ENCODE data around the gene WAC. TPM values are rescaled to one million over a fixed set of nuclear protein-coding genes. Genes with fewer than 3 reads are reported as not detected.
A peak's percentile ranks its signal among the peaks of the same experiment; 100 is the strongest.

The WAC gene
- polyA plus RNA-seq, 4 donors = 33.5 to 102 (median 36.7) TPM

DNA sequence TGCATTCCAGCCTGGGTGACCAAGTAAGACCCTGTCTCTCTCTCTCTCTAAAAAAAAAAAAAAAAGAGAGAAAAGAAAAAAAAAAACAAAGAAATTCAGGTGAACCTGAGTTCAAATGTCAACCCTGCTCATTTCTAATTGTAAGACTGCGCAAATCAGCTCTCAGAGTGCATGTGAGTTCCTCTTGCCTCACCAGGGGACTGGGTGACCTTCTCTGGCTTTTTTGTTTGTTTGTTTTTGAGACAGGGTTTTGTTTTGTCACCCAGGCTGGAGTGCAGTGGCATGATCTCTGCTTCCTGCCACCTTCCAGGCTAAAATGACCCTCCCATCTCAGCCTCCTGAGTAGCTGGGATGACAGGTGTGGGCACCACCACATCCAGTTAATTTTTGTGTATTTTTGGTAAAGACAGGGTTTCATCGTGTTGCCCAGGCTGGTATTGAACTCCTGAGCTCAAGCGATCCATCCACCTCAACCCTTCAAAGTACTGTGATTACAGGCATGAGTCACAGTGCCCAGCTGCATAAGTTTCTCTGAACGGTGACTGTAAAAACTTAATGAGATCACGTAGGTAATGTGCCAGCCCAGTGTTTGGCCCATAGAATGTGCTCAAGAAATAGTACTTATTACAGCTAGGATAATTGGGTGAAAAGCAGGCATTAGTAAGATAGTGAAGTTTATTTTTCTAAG is 99.1 kb downstream of the WAC start:
- Histone ChIP-seq H3K27ac (ENCODE audit: low read depth in 1 of 3, low read length in 2 of 3) (no peak overlapping the region), H3K9me3 (ENCODE audit: control insufficient read depth in 2 of 2, insufficient read depth in 1 of 2, low read depth in 1 of 2, low read length in 1 of 2) (no peaks in the 10 kb centered on the region), H3K36me3 (ENCODE audit: control insufficient read depth in 3 of 3, insufficient read depth in 2 of 3, low read depth in 1 of 3, low read length in 3 of 3) (no peaks in the 10 kb centered on the region), H3K4me1 (ENCODE audit: control insufficient read depth in 3 of 3, insufficient read depth in 2 of 3, low read depth in 1 of 3, low read length in 2 of 3) (no peaks in the 10 kb centered on the region), H3K4me3 (ENCODE audit: low read depth in 1 of 3, low read length in 3 of 3) (no peak overlapping the region), H3K27me3 (ENCODE audit: control insufficient read depth in 3 of 3, insufficient read depth in 3 of 3, low read length in 3 of 3) (peaks cover 0 to 2% (median 0%) of the 10 kb centered on the region in 3 donors)
- WGBS, 3 donors = 29 to 71% (median 47%) methylated on average over 5 of the region's 5 CpGs
- no peak for DNase-seq
- no peak for FAIRE-seq

GRCh38 chr10:28632584-28632945 is 99.6 kb downstream of the WAC start:
- Histone ChIP-seq H3K36me3 (ENCODE audit: control insufficient read depth in 3 of 3, insufficient read depth in 2 of 3, low read depth in 1 of 3, low read length in 3 of 3) (no peaks in the 10 kb centered on the region), H3K4me1 (ENCODE audit: control insufficient read depth in 3 of 3, insufficient read depth in 2 of 3, low read depth in 1 of 3, low read length in 2 of 3) (no peaks in the 10 kb centered on the region), H3K4me3 (ENCODE audit: low read depth in 1 of 3, low read length in 3 of 3) (no peak overlapping the region), H3K9me3 (ENCODE audit: control insufficient read depth in 2 of 2, insufficient read depth in 1 of 2, low read depth in 1 of 2, low read length in 1 of 2) (no peaks in the 10 kb centered on the region), H3K27me3 (ENCODE audit: control insufficient read depth in 3 of 3, insufficient read depth in 3 of 3, low read length in 3 of 3) (no peaks in the 10 kb centered on the region), H3K27ac (ENCODE audit: low read depth in 1 of 3, low read length in 2 of 3) (no peak overlapping the region)
- WGBS, 3 donors = 52 to 77% (median 53%) methylated on average over 1 of the region's 1 CpG
- FAIRE-seq (no peak), DNase-seq (no peak)

DNA sequence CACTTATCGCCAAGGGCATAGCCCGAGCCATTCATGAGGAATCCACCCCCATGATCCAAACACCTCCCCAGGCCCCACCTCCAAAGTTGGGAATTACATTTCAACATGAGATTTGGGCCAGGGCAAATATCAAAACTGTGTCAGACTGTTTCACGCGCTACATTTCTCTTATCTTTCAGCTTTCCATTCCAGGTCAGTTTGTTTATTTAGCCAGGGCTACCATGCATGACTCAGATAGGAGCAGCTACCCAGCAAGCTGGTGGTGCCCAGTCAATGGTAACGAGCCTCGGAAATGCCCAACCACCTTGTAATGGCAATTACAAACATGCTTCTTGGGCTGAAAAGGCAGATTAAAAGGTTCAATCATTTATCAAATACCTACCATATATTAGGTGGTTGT is 100.8 kb downstream of the WAC start:
- no peak for DNase-seq
- Histone ChIP-seq H3K4me3 (ENCODE audit: low read depth in 1 of 3, low read length in 3 of 3) (no peak overlapping the region), H3K36me3 (ENCODE audit: control insufficient read depth in 3 of 3, insufficient read depth in 2 of 3, low read depth in 1 of 3, low read length in 3 of 3) (no peaks in the 10 kb centered on the region), H3K9me3 (ENCODE audit: control insufficient read depth in 2 of 2, insufficient read depth in 1 of 2, low read depth in 1 of 2, low read length in 1 of 2) (no peaks in the 10 kb centered on the region), H3K27me3 (ENCODE audit: control insufficient read depth in 3 of 3, insufficient read depth in 3 of 3, low read length in 3 of 3) (no peaks in the 10 kb centered on the region), H3K27ac (ENCODE audit: low read depth in 1 of 3, low read length in 2 of 3) (no peak overlapping the region), H3K4me1 (ENCODE audit: control insufficient read depth in 3 of 3, insufficient read depth in 2 of 3, low read depth in 1 of 3, low read length in 2 of 3) (no peaks in the 10 kb centered on the region)
- WGBS, 3 donors = 76 to 89% (median 80%) methylated on average over 6 of the region's 6 CpGs
- FAIRE-seq = no peak

DNA sequence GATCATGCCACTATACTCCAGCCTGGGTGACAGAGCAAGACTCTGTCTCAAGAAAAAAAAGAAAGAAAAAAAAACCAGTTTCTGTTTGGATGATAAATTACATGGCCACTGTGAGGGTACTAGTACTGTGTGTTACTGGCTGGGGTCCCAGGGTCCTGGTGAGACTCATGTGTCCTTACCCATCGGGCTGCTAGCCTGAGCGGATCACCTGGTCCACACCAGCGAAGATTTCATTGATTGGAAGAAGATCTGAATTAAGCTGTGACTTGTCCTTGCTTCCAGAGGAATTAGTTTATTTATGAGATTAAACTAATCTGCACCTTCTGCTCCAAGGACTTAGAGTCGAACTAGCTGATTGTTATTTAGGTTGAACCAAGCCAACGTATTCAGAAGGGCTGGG is 104.4 kb downstream of the WAC start:
- Histone ChIP-seq H3K36me3 (ENCODE audit: control insufficient read depth in 3 of 3, insufficient read depth in 2 of 3, low read depth in 1 of 3, low read length in 3 of 3) (no peaks in the 10 kb centered on the region), H3K9me3 (ENCODE audit: control insufficient read depth in 2 of 2, insufficient read depth in 1 of 2, low read depth in 1 of 2, low read length in 1 of 2) (no peaks in the 10 kb centered on the region), H3K4me3 (ENCODE audit: low read depth in 1 of 3, low read length in 3 of 3) (no peak overlapping the region), H3K27me3 (ENCODE audit: control insufficient read depth in 3 of 3, insufficient read depth in 3 of 3, low read length in 3 of 3) (no peaks in the 10 kb centered on the region), H3K27ac (ENCODE audit: low read depth in 1 of 3, low read length in 2 of 3) (no peak overlapping the region), H3K4me1 (ENCODE audit: control insufficient read depth in 3 of 3, insufficient read depth in 2 of 3, low read depth in 1 of 3, low read length in 2 of 3) (no peaks in the 10 kb centered on the region)
- WGBS, 3 donors = 68 to 74% (median 70%) methylated on average over 5 of the region's 5 CpGs
- FAIRE-seq = no peak
- DNase-seq = no peak

DNA sequence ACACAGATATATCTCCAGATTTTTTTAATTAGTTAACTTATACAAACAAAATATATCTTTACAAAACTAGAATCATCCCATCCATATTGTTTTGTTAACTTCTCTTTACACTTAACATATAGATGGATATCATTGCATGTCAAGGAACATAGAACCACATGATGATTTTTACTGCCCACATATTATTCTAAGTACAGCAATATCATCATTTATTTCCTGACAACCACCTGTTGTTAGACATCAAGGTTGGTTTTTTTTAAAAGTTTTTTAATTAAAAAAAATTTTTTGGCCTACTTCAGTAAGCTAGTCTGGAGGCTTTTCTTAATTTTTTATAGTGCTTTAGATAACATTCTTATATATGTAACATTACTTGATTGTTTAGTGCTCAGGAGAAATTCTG is 105.5 kb downstream of the WAC start:
- Histone ChIP-seq H3K36me3 (ENCODE audit: control insufficient read depth in 3 of 3, insufficient read depth in 2 of 3, low read depth in 1 of 3, low read length in 3 of 3) (no peaks in the 10 kb centered on the region), H3K4me1 (ENCODE audit: control insufficient read depth in 3 of 3, insufficient read depth in 2 of 3, low read depth in 1 of 3, low read length in 2 of 3) (no peaks in the 10 kb centered on the region), H3K27me3 (ENCODE audit: control insufficient read depth in 3 of 3, insufficient read depth in 3 of 3, low read length in 3 of 3) (no peaks in the 10 kb centered on the region), H3K9me3 (ENCODE audit: control insufficient read depth in 2 of 2, insufficient read depth in 1 of 2, low read depth in 1 of 2, low read length in 1 of 2) (no peaks in the 10 kb centered on the region), H3K27ac (ENCODE audit: low read depth in 1 of 3, low read length in 2 of 3) (no peak overlapping the region), H3K4me3 (ENCODE audit: low read depth in 1 of 3, low read length in 3 of 3) (no peak overlapping the region)
- FAIRE-seq (no peak), DNase-seq (no peak)

- H3K9me3 ChIP-seq (ENCODE audit: control insufficient read depth in 2 of 2, insufficient read depth in 1 of 2, low read depth in 1 of 2, low read length in 1 of 2) = no peaks in the 10 kb centered on the region
- H3K4me3 ChIP-seq (ENCODE audit: low read depth in 1 of 3, low read length in 3 of 3) = no peak overlapping the region
- no peak overlapping the region for H3K27ac ChIP-seq (ENCODE audit: low read depth in 1 of 3, low read length in 2 of 3)
- no peak for FAIRE-seq
- whole genome bisulfite sequencing, 3 donors = 32 to 63% (median 40%) methylated on average over 2 of the region's 2 CpGs
- no peaks in the 10 kb centered on the region for H3K4me1 ChIP-seq (ENCODE audit: control insufficient read depth in 3 of 3, insufficient read depth in 2 of 3, low read depth in 1 of 3, low read length in 2 of 3)
- no peaks in the 10 kb centered on the region for H3K27me3 ChIP-seq (ENCODE audit: control insufficient read depth in 3 of 3, insufficient read depth in 3 of 3, low read length in 3 of 3)
- H3K36me3 ChIP-seq (ENCODE audit: control insufficient read depth in 3 of 3, insufficient read depth in 2 of 3, low read depth in 1 of 3, low read length in 3 of 3) = no peaks in the 10 kb centered on the region
- DNase-seq = no peak
Measured at GRCh38 chr10:28640551-28640950, 107.6 kb downstream of the WAC start.

DNA sequence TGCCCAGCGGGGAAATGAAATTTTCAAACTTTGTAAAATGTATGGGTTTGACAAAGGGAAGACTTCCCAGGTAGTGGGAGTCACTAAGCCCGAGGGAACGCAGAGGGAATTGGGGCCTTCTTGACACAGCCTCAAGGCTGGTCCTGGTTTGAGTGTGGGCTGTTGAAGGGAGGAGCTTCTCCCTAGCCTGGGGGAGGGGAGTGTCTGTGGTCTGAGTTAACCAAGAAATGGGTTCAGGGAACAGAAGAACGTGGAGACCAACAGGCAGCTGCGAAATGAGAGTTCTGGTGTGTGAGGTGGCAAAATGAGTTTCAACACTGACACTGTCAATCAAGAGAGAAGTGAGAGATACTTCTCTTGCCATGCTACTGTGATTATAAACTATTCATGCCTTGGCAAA is 111.7 kb downstream of the WAC start:
- no peak for DNase-seq
- H3K4me1 ChIP-seq (ENCODE audit: control insufficient read depth in 3 of 3, insufficient read depth in 2 of 3, low read depth in 1 of 3, low read length in 2 of 3) = no peaks in the 10 kb centered on the region
- H3K27me3 ChIP-seq (ENCODE audit: control insufficient read depth in 3 of 3, insufficient read depth in 3 of 3, low read length in 3 of 3) = no peaks in the 10 kb centered on the region
- FAIRE-seq = no peak
- H3K27ac ChIP-seq (ENCODE audit: low read depth in 1 of 3, low read length in 2 of 3) = no peak overlapping the region
- H3K36me3 ChIP-seq (ENCODE audit: control insufficient read depth in 3 of 3, insufficient read depth in 2 of 3, low read depth in 1 of 3, low read length in 3 of 3) = no peaks in the 10 kb centered on the region
- 60 to 77% (median 76%) methylated on average over 5 of the region's 5 CpGs for WGBS, 3 donors
- no peak overlapping the region for H3K4me3 ChIP-seq (ENCODE audit: low read depth in 1 of 3, low read length in 3 of 3)
- no peaks in the 10 kb centered on the region for H3K9me3 ChIP-seq (ENCODE audit: control insufficient read depth in 2 of 2, insufficient read depth in 1 of 2, low read depth in 1 of 2, low read length in 1 of 2)

- H3K4me3 ChIP-seq (ENCODE audit: low read depth in 1 of 3, low read length in 3 of 3) = no peak overlapping the region
Measured at GRCh38 chr10:28652106-28652505, 119.2 kb downstream of the WAC start.

DNA sequence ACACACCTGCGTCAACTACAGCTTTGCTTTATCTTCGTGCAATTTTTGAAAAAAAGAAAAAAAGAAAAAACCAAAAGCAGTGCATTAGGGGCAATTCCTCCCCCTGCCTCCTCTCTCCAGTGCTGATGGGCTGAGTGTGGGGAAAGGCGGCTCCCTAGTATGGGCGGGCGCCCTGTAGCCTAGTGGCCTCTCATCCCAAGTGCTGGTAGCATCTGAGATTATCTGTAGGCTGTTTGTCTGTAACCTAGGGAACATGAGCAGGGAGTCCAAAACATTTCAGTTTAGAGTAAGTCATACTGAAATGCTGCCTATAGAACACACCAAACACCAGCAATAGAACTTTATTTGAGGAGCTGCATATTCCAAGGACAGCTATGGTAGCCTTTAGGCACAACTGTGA is 119.8 kb downstream of the WAC start:
- Histone ChIP-seq H3K4me3 (ENCODE audit: low read depth in 1 of 3, low read length in 3 of 3) (no peak overlapping the region), H3K36me3 (ENCODE audit: control insufficient read depth in 3 of 3, insufficient read depth in 2 of 3, low read depth in 1 of 3, low read length in 3 of 3) (no peaks in the 10 kb centered on the region), H3K27me3 (ENCODE audit: control insufficient read depth in 3 of 3, insufficient read depth in 3 of 3, low read length in 3 of 3) (no peaks in the 10 kb centered on the region), H3K4me1 (ENCODE audit: control insufficient read depth in 3 of 3, insufficient read depth in 2 of 3, low read depth in 1 of 3, low read length in 2 of 3) (peaks cover 0 to 5% (median 0%) of the 10 kb centered on the region in 3 donors), H3K27ac (ENCODE audit: low read depth in 1 of 3, low read length in 2 of 3) (no peak overlapping the region), H3K9me3 (ENCODE audit: control insufficient read depth in 2 of 2, insufficient read depth in 1 of 2, low read depth in 1 of 2, low read length in 1 of 2) (no peaks in the 10 kb centered on the region)
- no peak for DNase-seq
- no peak for FAIRE-seq
- WGBS, 3 donors = 90 to 94% (median 93%) methylated on average over 5 of the region's 5 CpGs

More at GRCh38 chr10:28652106-28652505, 119.2 kb downstream of the WAC start:
- Histone ChIP-seq H3K9me3 (ENCODE audit: control insufficient read depth in 2 of 2, insufficient read depth in 1 of 2, low read depth in 1 of 2, low read length in 1 of 2) (no peaks in the 10 kb centered on the region), H3K27ac (ENCODE audit: low read depth in 1 of 3, low read length in 2 of 3) (no peak overlapping the region), H3K4me1 (ENCODE audit: control insufficient read depth in 3 of 3, insufficient read depth in 2 of 3, low read depth in 1 of 3, low read length in 2 of 3) (peaks cover 0 to 5% (median 0%) of the 10 kb centered on the region in 3 donors), H3K36me3 (ENCODE audit: control insufficient read depth in 3 of 3, insufficient read depth in 2 of 3, low read depth in 1 of 3, low read length in 3 of 3) (no peaks in the 10 kb centered on the region), H3K27me3 (ENCODE audit: control insufficient read depth in 3 of 3, insufficient read depth in 3 of 3, low read length in 3 of 3) (no peaks in the 10 kb centered on the region)
- peak in 1 of 2 donors; percentile 41 for DNase-seq
- WGBS, 3 donors = 35 to 81% (median 61%) methylated on average over 2 of the region's 2 CpGs
- no peak for FAIRE-seq

Measured in small intestine (tissue), 7 donors.